H1 (cell line): ENCODE results near the gene FGF12.

ENCODE experiments used
- BACH1 ChIP-seq: IDR thresholded peaks from 2 replicates; pipeline ENCODE4 v1.6.1; 2012; ENCODE audit warnings: low read length, improper control_type of control experiment
- EGR1 ChIP-seq: IDR thresholded peaks from 2 replicates; pipeline ENCODE4 v1.6.1; 2011; ENCODE audit warnings: low read depth, low read length, borderline replicate concordance
- EP300 ChIP-seq, 2 experiments: IDR thresholded peaks; 1 replicate in 1 of 2; 2 replicates in 1 of 2; pipeline ENCODE4 v1.6.1; 2011 to 2012; ENCODE audit warnings: low read depth in 2 of 2, low read length in 2 of 2, mild to moderate bottlenecking in 2 of 2, borderline replicate concordance in 1 of 2, inconsistent platforms in 1 of 2, moderate library complexity in 1 of 2
- EZH2 ChIP-seq: fragments of 200-600 bp; sonication (generic); IDR thresholded peaks from 2 replicates; pipeline ENCODE4 v1.7.1; 2012; ENCODE audit warnings: low read depth, mild to moderate bottlenecking, moderate library complexity, low read length, inconsistent platforms; ENCODE audit not compliant: severe bottlenecking
- MAFK ChIP-seq: IDR thresholded peaks from 2 replicates; pipeline ENCODE4 v1.6.1; 2012; ENCODE audit warnings: low read depth, mild to moderate bottlenecking, improper control_type of control experiment, low read length
- POLR2AphosphoS5 ChIP-seq: IDR thresholded peaks from 2 replicates; pipeline ENCODE4 v1.6.1; 2011; ENCODE audit warnings: low read depth, low read length
- SIRT6 ChIP-seq: IDR thresholded peaks from one replicate; pipeline ENCODE4 v1.7.1; 2012; ENCODE audit warnings: low read length, inconsistent platforms
- YY1 ChIP-seq: IDR thresholded peaks from 2 replicates; pipeline ENCODE4 v1.6.1; 2011; ENCODE audit warnings: low read depth, mild to moderate bottlenecking, low read length
- TF ChIP-seq, protein P1 (sequence below), 3 experiments: IDR thresholded peaks; 1 replicate in 2 of 3; 2 replicates in 1 of 3; pipeline versions ENCODE4 v1.5.1 to v1.6.1; 2011; ENCODE audit warnings: low read length in 3 of 3, mild to moderate bottlenecking in 3 of 3, inconsistent platforms in 2 of 3, low read depth in 1 of 3, moderate library complexity in 1 of 3; ENCODE audit not compliant: insufficient read depth in 1 of 3; ENCODE audit errors: control extremely low read depth in 1 of 3
- TF ChIP-seq, protein P2 (sequence below): IDR thresholded peaks from 2 replicates; pipeline ENCODE4 v1.6.1; 2012; ENCODE audit warnings: inconsistent platforms

DNA sequence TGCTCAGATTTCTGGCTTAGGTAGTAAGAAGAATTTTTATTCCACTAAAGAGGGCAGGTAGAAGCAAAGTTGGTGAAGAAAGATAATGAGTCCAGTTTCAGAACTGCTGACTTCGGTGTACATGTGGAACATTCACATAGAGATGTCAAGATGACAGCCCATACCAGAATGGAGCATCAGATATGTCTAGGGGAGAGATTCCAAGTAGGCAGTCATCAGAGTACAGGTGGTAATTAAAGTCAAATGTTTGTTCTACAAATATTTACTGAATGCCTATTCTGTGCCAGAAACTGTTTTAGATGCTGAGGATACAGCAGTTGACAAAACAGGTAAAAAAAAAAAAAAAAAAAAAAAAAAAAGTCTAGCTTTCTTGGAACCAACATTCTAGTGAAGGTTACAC, 81.9 kb downstream of the FGF12 start:
- TF ChIP-seq, protein P1, sequence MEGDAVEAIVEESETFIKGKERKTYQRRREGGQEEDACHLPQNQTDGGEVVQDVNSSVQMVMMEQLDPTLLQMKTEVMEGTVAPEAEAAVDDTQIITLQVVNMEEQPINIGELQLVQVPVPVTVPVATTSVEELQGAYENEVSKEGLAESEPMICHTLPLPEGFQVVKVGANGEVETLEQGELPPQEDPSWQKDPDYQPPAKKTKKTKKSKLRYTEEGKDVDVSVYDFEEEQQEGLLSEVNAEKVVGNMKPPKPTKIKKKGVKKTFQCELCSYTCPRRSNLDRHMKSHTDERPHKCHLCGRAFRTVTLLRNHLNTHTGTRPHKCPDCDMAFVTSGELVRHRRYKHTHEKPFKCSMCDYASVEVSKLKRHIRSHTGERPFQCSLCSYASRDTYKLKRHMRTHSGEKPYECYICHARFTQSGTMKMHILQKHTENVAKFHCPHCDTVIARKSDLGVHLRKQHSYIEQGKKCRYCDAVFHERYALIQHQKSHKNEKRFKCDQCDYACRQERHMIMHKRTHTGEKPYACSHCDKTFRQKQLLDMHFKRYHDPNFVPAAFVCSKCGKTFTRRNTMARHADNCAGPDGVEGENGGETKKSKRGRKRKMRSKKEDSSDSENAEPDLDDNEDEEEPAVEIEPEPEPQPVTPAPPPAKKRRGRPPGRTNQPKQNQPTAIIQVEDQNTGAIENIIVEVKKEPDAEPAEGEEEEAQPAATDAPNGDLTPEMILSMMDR (IDR thresholded peaks at IDR 0.05; ENCODE audit: control extremely low read depth in 1 of 3, insufficient read depth in 1 of 3, low read depth in 1 of 3, low read length in 3 of 3), result no peak
- TF ChIP-seq EGR1 (no peak), BACH1 (no peak), EZH2 (no peak), MAFK (no peak), POLR2AphosphoS5 (no peak), SIRT6 (no peak), YY1 (no peak), EP300 (IDR thresholded peaks at IDR 0.05; ENCODE audit: borderline replicate concordance in 1 of 2, low read depth in 2 of 2, low read length in 2 of 2) (no peak)
- TF ChIP-seq, protein P2, sequence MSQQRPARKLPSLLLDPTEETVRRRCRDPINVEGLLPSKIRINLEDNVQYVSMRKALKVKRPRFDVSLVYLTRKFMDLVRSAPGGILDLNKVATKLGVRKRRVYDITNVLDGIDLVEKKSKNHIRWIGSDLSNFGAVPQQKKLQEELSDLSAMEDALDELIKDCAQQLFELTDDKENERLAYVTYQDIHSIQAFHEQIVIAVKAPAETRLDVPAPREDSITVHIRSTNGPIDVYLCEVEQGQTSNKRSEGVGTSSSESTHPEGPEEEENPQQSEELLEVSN, result no peak
